GM13976 (cell line): ENCODE results near the gene AKT1S1.
A peak's percentile ranks its signal among the peaks of the same experiment; 100 is the strongest.

Experiments used
- DNase-seq: peaks from one replicate; pipeline ENCODE4 v3.0.0; 2012; ENCODE audit warnings: low spot score
- in situ Hi-C: fragments of 300-500 bp; cut with MboI; formaldehyde crosslinking; loops from one replicate; pipeline ENCODE4 v1.12.0; 2022; ENCODE audit warnings: low sequenced_read_pairs, mixed read lengths, inconsistent platforms; ENCODE audit not compliant: unreplicated experiment
- TF ChIP-seq, protein P1 (sequence below): IDR thresholded peaks from 2 replicates; pipeline ENCODE4 v1.5.1; 2012; ENCODE audit warnings: borderline replicate concordance, mild to moderate bottlenecking; ENCODE audit not compliant: insufficient read depth; ENCODE audit errors: extremely low read depth, missing control alignments, control extremely low read depth

AKT1S1 gene

DNA sequence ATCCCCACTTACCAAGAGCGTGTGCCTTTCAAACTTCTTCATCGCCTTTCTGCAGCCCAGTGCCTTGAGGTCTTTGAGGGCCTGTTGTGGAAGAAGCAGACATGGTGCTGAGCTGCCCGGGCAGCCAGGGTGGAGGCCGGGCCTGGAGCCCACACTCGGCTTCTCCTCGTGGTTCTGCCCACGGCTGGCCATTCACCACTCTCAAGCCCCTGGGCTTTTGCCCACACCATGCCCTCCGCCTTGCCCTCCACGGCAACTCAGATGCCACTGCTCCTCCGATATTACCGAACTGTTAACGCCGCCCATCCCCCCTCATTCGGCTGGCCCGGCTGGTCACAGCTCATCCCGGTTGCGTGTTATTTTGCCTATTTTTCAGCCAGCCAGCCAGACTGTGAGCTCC lies 14.2 kb upstream of the AKT1S1 start:
- in situ Hi-C loops: no loop called here
- no peak for DNase-seq

DNA sequence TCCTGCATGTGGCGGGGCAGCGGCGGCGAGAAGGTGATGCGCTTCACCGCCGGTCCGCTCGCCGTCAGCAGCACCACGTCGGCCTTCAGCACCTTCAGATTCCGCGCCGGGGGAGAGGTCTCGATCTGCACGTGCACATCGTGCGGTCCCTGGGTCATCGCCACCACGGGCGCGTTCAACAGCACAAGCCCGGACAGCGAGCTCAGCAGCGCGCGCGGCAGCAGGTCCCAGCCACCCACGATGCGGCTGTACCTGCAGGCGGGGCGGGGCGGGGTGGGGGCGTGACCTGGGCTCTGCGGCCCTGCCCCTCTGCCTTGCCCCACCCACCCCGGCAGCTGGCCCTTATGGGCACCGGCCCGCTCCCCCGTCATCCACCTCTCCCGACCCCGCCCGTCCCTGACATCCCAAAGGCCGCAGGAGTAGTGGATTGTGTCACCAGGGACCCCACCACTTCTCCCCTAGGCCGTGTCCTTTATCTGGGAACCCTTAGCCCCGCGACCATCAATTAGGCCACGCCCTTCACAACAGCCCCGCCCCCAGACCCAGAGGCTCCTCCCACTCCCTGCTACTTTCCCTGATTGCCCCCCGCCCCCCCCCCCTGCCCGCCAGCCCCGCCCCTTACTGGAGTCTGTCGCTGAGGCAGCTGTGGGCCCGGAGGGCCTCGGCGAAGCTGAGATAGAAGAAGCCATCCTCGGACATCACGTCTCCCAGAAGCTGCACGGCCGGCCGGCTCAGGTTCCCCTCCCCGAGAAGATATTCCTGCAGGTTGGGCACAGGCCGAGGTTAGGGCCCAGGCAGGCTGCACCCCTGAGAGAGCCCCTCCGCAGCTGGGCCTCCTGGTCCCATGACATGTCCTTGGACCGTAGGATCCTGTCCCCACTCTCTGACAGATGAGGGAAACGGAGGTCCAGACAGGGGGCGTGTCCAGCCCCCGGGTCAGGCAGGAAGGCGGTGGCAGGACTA lies 13.5 kb upstream of the AKT1S1 start:
- in situ Hi-C loops: no loop called here
- peak; percentile 85 for DNase-seq
- TF ChIP-seq, protein P1, sequence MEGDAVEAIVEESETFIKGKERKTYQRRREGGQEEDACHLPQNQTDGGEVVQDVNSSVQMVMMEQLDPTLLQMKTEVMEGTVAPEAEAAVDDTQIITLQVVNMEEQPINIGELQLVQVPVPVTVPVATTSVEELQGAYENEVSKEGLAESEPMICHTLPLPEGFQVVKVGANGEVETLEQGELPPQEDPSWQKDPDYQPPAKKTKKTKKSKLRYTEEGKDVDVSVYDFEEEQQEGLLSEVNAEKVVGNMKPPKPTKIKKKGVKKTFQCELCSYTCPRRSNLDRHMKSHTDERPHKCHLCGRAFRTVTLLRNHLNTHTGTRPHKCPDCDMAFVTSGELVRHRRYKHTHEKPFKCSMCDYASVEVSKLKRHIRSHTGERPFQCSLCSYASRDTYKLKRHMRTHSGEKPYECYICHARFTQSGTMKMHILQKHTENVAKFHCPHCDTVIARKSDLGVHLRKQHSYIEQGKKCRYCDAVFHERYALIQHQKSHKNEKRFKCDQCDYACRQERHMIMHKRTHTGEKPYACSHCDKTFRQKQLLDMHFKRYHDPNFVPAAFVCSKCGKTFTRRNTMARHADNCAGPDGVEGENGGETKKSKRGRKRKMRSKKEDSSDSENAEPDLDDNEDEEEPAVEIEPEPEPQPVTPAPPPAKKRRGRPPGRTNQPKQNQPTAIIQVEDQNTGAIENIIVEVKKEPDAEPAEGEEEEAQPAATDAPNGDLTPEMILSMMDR: no peak

More for the DNA sequence above, 14.2 kb upstream of the AKT1S1 start:
- TF ChIP-seq, protein P1: no peak

DNA sequence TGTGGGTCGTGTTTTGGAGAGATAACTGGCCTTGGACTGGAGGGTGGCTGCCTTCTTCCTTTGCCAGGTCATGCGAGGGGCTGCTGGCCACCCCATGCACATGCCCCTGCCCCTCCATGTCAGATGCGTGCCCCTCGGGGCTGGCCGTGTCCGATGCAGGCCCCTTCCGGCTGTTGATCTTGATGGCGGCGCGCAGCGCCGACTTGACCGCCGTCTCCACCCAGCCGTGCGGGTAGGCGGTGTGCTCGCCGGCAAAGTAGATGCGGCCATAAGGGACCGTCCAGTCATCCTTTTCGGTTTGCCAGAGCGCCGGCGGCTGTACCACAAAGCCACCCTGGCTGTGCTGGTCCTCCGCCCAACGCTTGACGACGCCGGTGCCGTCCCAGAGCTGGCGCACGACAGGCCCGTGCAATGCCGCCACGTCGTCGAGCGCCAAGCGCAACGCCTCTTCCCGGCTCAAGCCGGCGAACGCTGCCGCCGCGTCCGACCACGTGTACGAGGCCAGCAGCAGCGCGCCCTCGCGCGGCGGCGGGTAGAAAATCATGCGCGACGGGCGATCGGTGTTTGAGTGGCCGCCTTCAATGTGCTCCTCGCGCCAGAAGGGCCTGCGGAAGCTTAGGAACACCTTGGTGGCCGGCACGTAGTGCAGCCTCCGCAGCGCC lies 12.7 kb upstream of the AKT1S1 start:
- in situ Hi-C loops: no loop called here
- peak; percentile 72 for DNase-seq
- TF ChIP-seq, protein P1: peak; percentile 92

DNA sequence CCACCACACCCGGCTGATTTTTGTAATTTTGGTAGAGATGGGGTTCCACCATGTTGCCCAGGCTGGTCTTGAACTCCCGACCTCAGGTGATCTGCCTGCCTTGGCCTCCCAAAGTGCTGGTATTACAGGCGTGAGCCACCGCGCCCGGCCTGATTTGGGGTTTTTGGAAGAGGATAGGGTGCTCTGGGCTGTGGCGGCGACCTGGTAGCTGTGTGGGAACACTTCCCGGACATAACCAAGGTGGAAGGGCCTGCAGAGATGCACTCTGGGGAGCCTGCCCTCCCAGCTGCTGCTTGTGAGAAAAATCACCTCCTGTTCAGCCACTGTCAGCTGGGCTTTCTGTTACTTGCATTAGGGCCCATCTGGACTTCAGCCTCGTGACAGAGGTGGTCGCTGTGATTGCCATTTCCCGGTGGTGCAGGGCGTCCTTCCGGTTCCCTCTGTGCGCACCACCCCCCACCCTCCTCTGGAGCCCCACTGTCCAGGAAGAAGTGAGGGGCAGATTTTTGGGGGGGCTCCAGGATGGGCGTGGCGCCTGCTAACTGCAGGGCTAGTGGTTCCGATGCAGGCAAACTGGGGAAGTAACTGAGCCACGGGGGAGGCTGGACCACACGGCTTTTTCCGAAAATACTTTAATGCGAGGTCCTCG lies 12.0 kb upstream of the AKT1S1 start:
- no peak for DNase-seq
- TF ChIP-seq, protein P1: no peak
- in situ Hi-C loops: no loop called here

DNA sequence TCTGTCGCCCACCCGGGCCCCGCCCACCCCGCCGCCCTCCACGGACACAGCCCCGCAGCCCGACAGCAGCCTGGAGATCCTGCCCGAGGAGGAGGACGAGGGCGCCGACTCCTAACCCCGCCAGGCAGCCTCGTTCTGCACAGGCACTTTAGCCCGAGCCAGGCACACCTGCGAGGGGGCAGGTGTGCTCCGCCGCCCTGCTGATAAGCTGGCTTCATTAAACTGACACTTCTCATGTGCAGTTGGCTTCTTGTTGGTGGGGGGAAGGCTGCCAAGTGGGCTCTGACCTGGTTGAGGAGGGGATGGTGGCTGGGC lies 11.3 kb upstream of the AKT1S1 start:
- TF ChIP-seq, protein P1: no peak
- DNase-seq: no peak
- in situ Hi-C loops: no loop called here

DNA sequence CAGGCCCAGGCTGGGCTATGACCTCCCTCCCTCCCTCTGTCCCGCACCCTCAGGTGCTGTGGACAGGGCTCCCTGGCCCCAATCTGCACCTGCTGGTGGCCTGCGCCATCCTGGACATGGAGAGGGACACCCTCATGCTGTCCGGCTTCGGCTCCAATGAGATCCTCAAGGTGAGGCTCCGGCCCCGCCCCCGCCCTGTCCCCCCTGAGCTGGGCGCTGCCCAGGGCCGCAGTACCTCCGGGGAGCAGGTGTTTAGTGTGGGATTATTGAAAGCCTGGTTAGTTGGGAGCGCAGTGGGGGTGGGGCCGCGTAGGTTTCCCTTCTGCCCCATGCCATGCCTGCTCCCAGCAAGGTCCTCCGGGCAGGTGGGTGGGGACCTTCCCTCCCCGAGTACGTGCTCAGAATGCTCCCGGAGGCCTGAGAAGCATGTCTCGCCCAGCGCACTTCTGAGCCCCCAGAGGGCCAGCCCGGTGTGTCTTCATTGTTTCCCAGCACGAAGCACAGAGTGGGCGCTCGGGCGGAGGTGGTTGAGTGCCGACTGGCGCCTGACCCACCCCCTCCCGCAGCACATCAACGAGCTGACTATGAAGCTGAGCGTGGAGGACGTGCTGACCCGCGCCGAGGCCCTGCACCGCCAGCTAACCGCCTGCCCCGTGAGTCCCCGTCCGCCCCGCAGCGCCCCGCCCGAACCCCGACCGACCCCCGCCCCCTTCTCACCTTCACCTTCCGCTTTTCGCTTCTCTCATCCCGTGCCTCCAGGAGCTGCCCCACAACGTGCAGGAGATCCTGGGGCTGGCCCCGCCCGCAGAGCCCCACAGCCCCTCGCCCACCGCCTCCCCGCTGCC lies 10.7 kb upstream of the AKT1S1 start:
- in situ Hi-C loops: no loop called here
- no peak for DNase-seq
- TF ChIP-seq, protein P1: no peak
